HepG2 (cell line): ENCODE data around the gene ATP11A. TPM values are rescaled to one million over a fixed set of nuclear protein-coding genes. Genes with fewer than 3 reads are reported as not detected.
A peak's percentile ranks its signal among the peaks of the same experiment; 100 is the strongest.

Source experiments
- CBX5 ChIP-seq: sonication (generic); formaldehyde crosslinking; IDR thresholded peaks from 2 replicates; pipeline ENCODE4 v1.4.0; 2020; ENCODE audit warnings: missing genetic modification reagents, borderline replicate concordance
- HNRNPUL1 ChIP-seq: fragments of 200-400 bp; formaldehyde crosslinking; IDR thresholded peaks from 2 replicates; pipeline ENCODE4 v1.6.1; 2017; ENCODE audit warnings: low read depth, mild to moderate bottlenecking, low read length, moderate library complexity
- NFIC ChIP-seq: IDR thresholded peaks from 2 replicates; pipeline ENCODE4 v1.6.1; 2012; ENCODE audit warnings: mild to moderate bottlenecking, low read length, inconsistent platforms
- NR2F1 ChIP-seq, 2 experiments: fragments of 450-650 bp in 1 of 2; formaldehyde crosslinking in 1 of 2; IDR thresholded peaks; 2 replicates each; pipeline versions ENCODE4 v1.5.0 to v1.6.1; 2016 to 2020; ENCODE audit warnings: mild to moderate bottlenecking in 1 of 2, missing compliant biosample characterization in 1 of 2, missing genetic modification reagents in 1 of 2, moderate library complexity in 1 of 2
- POLR2G ChIP-seq: fragments of 200-400 bp; formaldehyde crosslinking; IDR thresholded peaks from 2 replicates; pipeline ENCODE4 v1.6.1; 2018; ENCODE audit warnings: mild to moderate bottlenecking, low read depth, low read length, moderate library complexity
- PRPF4 ChIP-seq: fragments of 200-400 bp; formaldehyde crosslinking; IDR thresholded peaks from 2 replicates; pipeline ENCODE4 v1.6.1; 2016; ENCODE audit warnings: low read length, low read depth; ENCODE audit not compliant: poor library complexity, severe bottlenecking
- SATB2 ChIP-seq: sonication (generic); formaldehyde crosslinking; IDR thresholded peaks from 2 replicates; pipeline ENCODE4 v1.5.0; 2020; ENCODE audit warnings: missing genetic modification reagents
- SP2 ChIP-seq: sonication (generic); formaldehyde crosslinking; IDR thresholded peaks from 2 replicates; pipeline ENCODE4 v1.5.1; 2020; ENCODE audit warnings: mild to moderate bottlenecking, missing genetic modification reagents
- ZBTB38 ChIP-seq: sonication (generic); formaldehyde crosslinking; IDR thresholded peaks from 2 replicates; pipeline ENCODE4 v1.5.1; 2020; ENCODE audit warnings: mild to moderate bottlenecking, missing genetic modification reagents
- ZEB1 ChIP-seq: IDR thresholded peaks from 2 replicates; pipeline ENCODE4 v1.6.1; 2012; ENCODE audit warnings: mild to moderate bottlenecking, low read depth, inconsistent platforms; ENCODE audit not compliant: insufficient replicate concordance
- ZNF225 ChIP-seq: sonication (generic); formaldehyde crosslinking; IDR thresholded peaks from 2 replicates; pipeline ENCODE4 v1.4.0; 2020; ENCODE audit warnings: mild to moderate bottlenecking, missing genetic modification reagents
- ZNF564 ChIP-seq: sonication (generic); formaldehyde crosslinking; IDR thresholded peaks from 2 replicates; pipeline ENCODE4 v1.8.1; 2023; ENCODE audit warnings: mild to moderate bottlenecking, missing genetic modification reagents
- ZNF709 ChIP-seq: sonication (generic); formaldehyde crosslinking; IDR thresholded peaks from 2 replicates; pipeline ENCODE4 v1.5.0; 2020; ENCODE audit warnings: mild to moderate bottlenecking, missing genetic modification reagents
- polyA plus RNA-seq, 8 experiments: library from polyadenylated mRNA; depleted of rRNA in 3 of 8; stranded (reverse) in 7 of 8; unstranded in 1 of 8; fragments of >200 nt; fragmentation: Illumina TruSeq in 4 of 8; extraction: Trizol in 4 of 8; gene quantifications; 2 replicates each; pipeline versions ENCODE4 v1.2.1 to v1.2.3, GENCODE V29; 2011 to 2016; ENCODE audit warnings: low read depth in 4 of 8, missing spikeins in 1 of 8, mixed read lengths in 1 of 8; ENCODE audit not compliant: insufficient read depth in 1 of 8
- total RNA-seq, 5 experiments: library from RNA; depleted of rRNA; stranded (reverse); fragments of >200 nt; fragmentation: Illumina TruSeq; extraction: Trizol; gene quantifications; 2 replicates each; pipeline ENCODE4 v1.2.3, GENCODE V29; 2016; ENCODE audit warnings: low read depth in 1 of 5
- TF ChIP-seq, protein P1 (sequence below), 2 experiments: sonication (generic) in 1 of 2; formaldehyde crosslinking in 1 of 2; IDR thresholded peaks; 2 replicates each; pipeline versions ENCODE4 v1.4.0 to v1.6.1; 2018 to 2020; ENCODE audit warnings: missing genetic modification reagents in 2 of 2, borderline replicate concordance in 1 of 2, low read depth in 1 of 2, mild to moderate bottlenecking in 1 of 2, missing biosample characterization in 1 of 2
- TF ChIP-seq, protein P2 (sequence below): sonication (generic); formaldehyde crosslinking; IDR thresholded peaks from 2 replicates; pipeline ENCODE4 v1.4.0; 2020; ENCODE audit warnings: missing genetic modification reagents
- TF ChIP-seq, protein P3 (sequence below): fragments of 450-650 bp; IDR thresholded peaks from 2 replicates; pipeline ENCODE4 v1.6.1; 2017; ENCODE audit warnings: mild to moderate bottlenecking
- TF ChIP-seq, protein P4 (sequence below), 2 experiments: sonication (generic) in 1 of 2; formaldehyde crosslinking in 1 of 2; IDR thresholded peaks; 2 replicates each; pipeline versions ENCODE4 v1.4.0 to v1.6.1; 2016 to 2020; ENCODE audit warnings: borderline replicate concordance in 1 of 2, low read depth in 1 of 2, mild to moderate bottlenecking in 1 of 2, missing genetic modification reagents in 1 of 2

Gene ATP11A
- total and polyA plus RNA-seq, 2 of the 13 experiments (the other 11 are each of a cell fraction or from before 2014, with no cell fraction given), result 18.4 to 20.1 TPM

GRCh38 chr13:112711528-112712265 lies 21.9 kb downstream of the ATP11A start (continued):
- TF ChIP-seq, protein P1, sequence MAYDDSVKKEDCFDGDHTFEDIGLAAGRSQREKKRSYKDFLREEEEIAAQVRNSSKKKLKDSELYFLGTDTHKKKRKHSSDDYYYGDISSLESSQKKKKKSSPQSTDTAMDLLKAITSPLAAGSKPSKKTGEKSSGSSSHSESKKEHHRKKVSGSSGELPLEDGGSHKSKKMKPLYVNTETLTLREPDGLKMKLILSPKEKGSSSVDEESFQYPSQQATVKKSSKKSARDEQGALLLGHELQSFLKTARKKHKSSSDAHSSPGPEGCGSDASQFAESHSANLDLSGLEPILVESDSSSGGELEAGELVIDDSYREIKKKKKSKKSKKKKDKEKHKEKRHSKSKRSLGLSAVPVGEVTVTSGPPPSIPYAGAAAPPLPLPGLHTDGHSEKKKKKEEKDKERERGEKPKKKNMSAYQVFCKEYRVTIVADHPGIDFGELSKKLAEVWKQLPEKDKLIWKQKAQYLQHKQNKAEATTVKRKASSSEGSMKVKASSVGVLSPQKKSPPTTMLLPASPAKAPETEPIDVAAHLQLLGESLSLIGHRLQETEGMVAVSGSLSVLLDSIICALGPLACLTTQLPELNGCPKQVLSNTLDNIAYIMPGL (CRISPR knock-in tag; IDR thresholded peaks at IDR 0.05; ENCODE audit: borderline replicate concordance in 1 of 2, low read depth in 1 of 2), result no peak
- no peak for TF ChIP-seq ZNF709 (CRISPR knock-in tag)
- TF ChIP-seq HNRNPUL1, result no peak
- TF ChIP-seq NFIC, result no peak
- TF ChIP-seq PRPF4, result no peak
- peak; percentile 57 to 85 for TF ChIP-seq NR2F1 (CRISPR knock-in tag; IDR thresholded peaks at IDR 0.05)
- TF ChIP-seq ZBTB38, result 0 out of 2 replicates have a peak, but pooled peaks have one; percentile 25
- TF ChIP-seq CBX5 (CRISPR knock-in tag), result no peak
- TF ChIP-seq, protein P2, sequence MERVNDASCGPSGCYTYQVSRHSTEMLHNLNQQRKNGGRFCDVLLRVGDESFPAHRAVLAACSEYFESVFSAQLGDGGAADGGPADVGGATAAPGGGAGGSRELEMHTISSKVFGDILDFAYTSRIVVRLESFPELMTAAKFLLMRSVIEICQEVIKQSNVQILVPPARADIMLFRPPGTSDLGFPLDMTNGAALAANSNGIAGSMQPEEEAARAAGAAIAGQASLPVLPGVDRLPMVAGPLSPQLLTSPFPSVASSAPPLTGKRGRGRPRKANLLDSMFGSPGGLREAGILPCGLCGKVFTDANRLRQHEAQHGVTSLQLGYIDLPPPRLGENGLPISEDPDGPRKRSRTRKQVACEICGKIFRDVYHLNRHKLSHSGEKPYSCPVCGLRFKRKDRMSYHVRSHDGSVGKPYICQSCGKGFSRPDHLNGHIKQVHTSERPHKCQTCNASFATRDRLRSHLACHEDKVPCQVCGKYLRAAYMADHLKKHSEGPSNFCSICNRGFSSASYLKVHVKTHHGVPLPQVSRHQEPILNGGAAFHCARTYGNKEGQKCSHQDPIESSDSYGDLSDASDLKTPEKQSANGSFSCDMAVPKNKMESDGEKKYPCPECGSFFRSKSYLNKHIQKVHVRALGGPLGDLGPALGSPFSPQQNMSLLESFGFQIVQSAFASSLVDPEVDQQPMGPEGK (CRISPR knock-in tag), result peak; percentile 84
- no peak for TF ChIP-seq ZEB1
- TF ChIP-seq, protein P3, sequence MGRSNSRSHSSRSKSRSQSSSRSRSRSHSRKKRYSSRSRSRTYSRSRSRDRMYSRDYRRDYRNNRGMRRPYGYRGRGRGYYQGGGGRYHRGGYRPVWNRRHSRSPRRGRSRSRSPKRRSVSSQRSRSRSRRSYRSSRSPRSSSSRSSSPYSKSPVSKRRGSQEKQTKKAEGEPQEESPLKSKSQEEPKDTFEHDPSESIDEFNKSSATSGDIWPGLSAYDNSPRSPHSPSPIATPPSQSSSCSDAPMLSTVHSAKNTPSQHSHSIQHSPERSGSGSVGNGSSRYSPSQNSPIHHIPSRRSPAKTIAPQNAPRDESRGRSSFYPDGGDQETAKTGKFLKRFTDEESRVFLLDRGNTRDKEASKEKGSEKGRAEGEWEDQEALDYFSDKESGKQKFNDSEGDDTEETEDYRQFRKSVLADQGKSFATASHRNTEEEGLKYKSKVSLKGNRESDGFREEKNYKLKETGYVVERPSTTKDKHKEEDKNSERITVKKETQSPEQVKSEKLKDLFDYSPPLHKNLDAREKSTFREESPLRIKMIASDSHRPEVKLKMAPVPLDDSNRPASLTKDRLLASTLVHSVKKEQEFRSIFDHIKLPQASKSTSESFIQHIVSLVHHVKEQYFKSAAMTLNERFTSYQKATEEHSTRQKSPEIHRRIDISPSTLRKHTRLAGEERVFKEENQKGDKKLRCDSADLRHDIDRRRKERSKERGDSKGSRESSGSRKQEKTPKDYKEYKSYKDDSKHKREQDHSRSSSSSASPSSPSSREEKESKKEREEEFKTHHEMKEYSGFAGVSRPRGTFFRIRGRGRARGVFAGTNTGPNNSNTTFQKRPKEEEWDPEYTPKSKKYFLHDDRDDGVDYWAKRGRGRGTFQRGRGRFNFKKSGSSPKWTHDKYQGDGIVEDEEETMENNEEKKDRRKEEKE, result no peak
- peak; percentile 39; the same call in 1 of the 2 replicates for TF ChIP-seq ZNF564 (CRISPR knock-in tag)
- TF ChIP-seq, protein P4, sequence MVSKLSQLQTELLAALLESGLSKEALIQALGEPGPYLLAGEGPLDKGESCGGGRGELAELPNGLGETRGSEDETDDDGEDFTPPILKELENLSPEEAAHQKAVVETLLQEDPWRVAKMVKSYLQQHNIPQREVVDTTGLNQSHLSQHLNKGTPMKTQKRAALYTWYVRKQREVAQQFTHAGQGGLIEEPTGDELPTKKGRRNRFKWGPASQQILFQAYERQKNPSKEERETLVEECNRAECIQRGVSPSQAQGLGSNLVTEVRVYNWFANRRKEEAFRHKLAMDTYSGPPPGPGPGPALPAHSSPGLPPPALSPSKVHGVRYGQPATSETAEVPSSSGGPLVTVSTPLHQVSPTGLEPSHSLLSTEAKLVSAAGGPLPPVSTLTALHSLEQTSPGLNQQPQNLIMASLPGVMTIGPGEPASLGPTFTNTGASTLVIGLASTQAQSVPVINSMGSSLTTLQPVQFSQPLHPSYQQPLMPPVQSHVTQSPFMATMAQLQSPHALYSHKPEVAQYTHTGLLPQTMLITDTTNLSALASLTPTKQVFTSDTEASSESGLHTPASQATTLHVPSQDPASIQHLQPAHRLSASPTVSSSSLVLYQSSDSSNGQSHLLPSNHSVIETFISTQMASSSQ (IDR thresholded peaks at IDR 0.05; ENCODE audit: low read depth), result no peak
- TF ChIP-seq, protein P4 (CRISPR knock-in tag; IDR thresholded peaks at IDR 0.05; ENCODE audit: borderline replicate concordance), result no peak
- no peak for TF ChIP-seq POLR2G
- TF ChIP-seq SP2 (CRISPR knock-in tag), result no peak
- TF ChIP-seq SATB2 (CRISPR knock-in tag), result no peak
- no peak for TF ChIP-seq ZNF225 (CRISPR knock-in tag)
